T-cell (primary cell): ENCODE results near the gene HSF2BP. TPM values are rescaled to one million over a fixed set of nuclear protein-coding genes. Genes with fewer than 3 reads are reported as not detected.
"Not testable (repeated sequence)": the region's sequence is repeated elsewhere in the genome, so short reads cannot be mapped to it uniquely, and the experiment has no call there.

Experiments
- ATAC-seq, 4 experiments: fragments of 200-7000 bp in 3 of 4; fragments of 150-1000 bp in 1 of 4; cut with Tn5 transposase; replicated peaks in 1 of 4; 1 replicate in 3 of 4; 2 replicates in 1 of 4; pipeline ENCODE4 v1.10.0; 2021; ENCODE audit warnings: moderate library complexity in 3 of 4, mild to moderate bottlenecking in 2 of 4, moderate number of reproducible peaks in 1 of 4
- CTCF ChIA-PET, 2 donors: fragments of 300-600 bp; sonication (Branson Sonifier 250); formaldehyde crosslinking; loops; one replicate each; lab custom pipeline; 2022; ENCODE audit warnings: antibody characterized with exemption in 2 of 2; lab: Charles Lee
- POLR2A ChIA-PET, 2 donors: fragments of 300-600 bp; sonication (Branson Sonifier 250); formaldehyde crosslinking; loops; one replicate each; lab custom pipeline; 2022; ENCODE audit warnings: antibody characterized with exemption in 2 of 2; lab: Charles Lee
- DNase-seq, 35 experiments: peaks; one replicate each; pipeline versions ENCODE4 v3.0.0 to v3.0.0-alpha.2; 2013 to 2023
- H3K27ac ChIP-seq: one replicate; pipeline ENCODE4 v1.5.1; 2013; ENCODE audit warnings: low read length
- H3K27me3 ChIP-seq, 2 experiments: replicated peaks in 1 of 2; 1 replicate in 1 of 2; 2 replicates in 1 of 2; pipeline versions ENCODE4 v1.6.1 to v1.7.0; 2013; ENCODE audit warnings: low read length in 1 of 2, mixed read lengths in 1 of 2; ENCODE audit not compliant: control insufficient read depth in 2 of 2, insufficient read depth in 2 of 2; ENCODE audit errors: extremely low read depth in 1 of 2
- H3K36me3 ChIP-seq, 2 donors: 1 replicate in 1 of 2; 2 replicates in 1 of 2; pipeline versions ENCODE4 v1.6.1 to v1.7.0; 2013; ENCODE audit warnings: low read length in 1 of 2; ENCODE audit not compliant: control insufficient read depth in 2 of 2, insufficient read depth in 1 of 2; ENCODE audit errors: extremely low read depth in 1 of 2
- H3K4me1 ChIP-seq, 2 experiments: 1 replicate in 1 of 2; 2 replicates in 1 of 2; pipeline versions ENCODE4 v1.6.1 to v1.7.0; 2013; ENCODE audit warnings: low read length in 2 of 2, mixed read lengths in 1 of 2; ENCODE audit not compliant: insufficient read depth in 2 of 2, control insufficient read depth in 1 of 2; ENCODE audit errors: extremely low read depth in 1 of 2
- H3K4me3 ChIP-seq, 2 donors: 1 replicate in 1 of 2; 2 replicates in 1 of 2; pipeline versions ENCODE4 v1.5.1 to v1.7.0; 2013; ENCODE audit warnings: mild to moderate bottlenecking in 2 of 2, low read length in 1 of 2, moderate library complexity in 1 of 2; ENCODE audit not compliant: control insufficient read depth in 1 of 2; ENCODE audit errors: extremely low read depth in 1 of 2
- H3K9me3 ChIP-seq: 2 replicates; pipeline ENCODE4 v1.7.0; 2013
- H3K27ac Mint-ChIP-seq, 2 donors: one replicate each; pipeline ENCODE4 v1.8.0; 2020 to 2021; ENCODE audit warnings: mild to moderate bottlenecking in 2 of 2, mixed read lengths in 2 of 2
- H3K27me3 Mint-ChIP-seq, 2 donors: one replicate each; pipeline ENCODE4 v1.8.0; 2021 to 2022; ENCODE audit warnings: mixed read lengths in 2 of 2
- H3K36me3 Mint-ChIP-seq: one replicate; pipeline ENCODE4 v1.8.0; 2021; ENCODE audit warnings: mixed read lengths
- H3K4me1 Mint-ChIP-seq, 3 donors: one replicate each; pipeline ENCODE4 v1.8.0; 2020 to 2022; ENCODE audit warnings: mixed read lengths in 3 of 3, mild to moderate bottlenecking in 1 of 3
- H3K4me3 Mint-ChIP-seq, 3 donors: one replicate each; pipeline ENCODE4 v1.8.0; 2020 to 2022; ENCODE audit warnings: mild to moderate bottlenecking in 3 of 3, mixed read lengths in 3 of 3, moderate library complexity in 3 of 3
- H3K9me3 Mint-ChIP-seq, 3 donors: one replicate each; pipeline ENCODE4 v1.8.0; 2020 to 2022; ENCODE audit warnings: mixed read lengths in 3 of 3
- WGBS: methylation state at CpG from one replicate; pipeline ENCODE4 v1.1.5; 2013; ENCODE audit warnings: missing lambda C conversion rate; ENCODE audit not compliant: insufficient coverage; 5-methylcytosine and 5-hydroxymethylcytosine counted together
- total RNA-seq, 35 experiments: library from RNA in 6 of 35; stranded (reverse) in 6 of 35; fragments of 120-200 nt in 1 of 35; gene quantifications; one replicate each; pipeline versions ENCODE4 v1.2.1 to v1.2.4 and lab custom pipeline; 2013 to 2026

Gene HSF2BP
- total RNA-seq, 5 donors from 2014 or later (not counting 1 experiment from before 2014, with no cell fraction given) = 0.60 to 2.2 (median 0.80) TPM

GRCh38 chr21:43493471-43493870 is 165.8 kb downstream of the HSF2BP start:
- not testable (repeated sequence) for H3K36me3 Mint-ChIP-seq

GRCh38 chr21:43488235-43488634 is 171.1 kb downstream of the HSF2BP start:
- H3K9me3 Mint-ChIP-seq, POLR2A ChIA-PET, H3K27ac Mint-ChIP-seq, ATAC-seq, H3K4me1 ChIP-seq, DNase-seq, H3K4me3 ChIP-seq, H3K27me3 Mint-ChIP-seq, H3K4me3 Mint-ChIP-seq, H3K27ac ChIP-seq, H3K36me3 ChIP-seq, H3K4me1 Mint-ChIP-seq, H3K36me3 Mint-ChIP-seq, H3K9me3 ChIP-seq, H3K27me3 ChIP-seq, CTCF ChIA-PET: not testable (repeated sequence)
- no CpG with 5 or more reads among the region's 17 CpGs for WGBS

More at GRCh38 chr21:43493471-43493870, 165.8 kb downstream of the HSF2BP start:
- H3K9me3 ChIP-seq, H3K27ac ChIP-seq, DNase-seq, H3K9me3 Mint-ChIP-seq, H3K36me3 ChIP-seq, H3K4me1 ChIP-seq, H3K4me1 Mint-ChIP-seq, ATAC-seq, POLR2A ChIA-PET, H3K4me3 ChIP-seq, H3K27me3 Mint-ChIP-seq, H3K27ac Mint-ChIP-seq, H3K27me3 ChIP-seq, CTCF ChIA-PET, H3K4me3 Mint-ChIP-seq: not testable (repeated sequence)
- WGBS = no CpG with 5 or more reads among the region's 14 CpGs

- H3K27me3 ChIP-seq, CTCF ChIA-PET, H3K4me1 ChIP-seq, H3K36me3 ChIP-seq, DNase-seq, H3K27ac Mint-ChIP-seq, H3K4me1 Mint-ChIP-seq, H3K9me3 Mint-ChIP-seq, POLR2A ChIA-PET, H3K27me3 Mint-ChIP-seq, H3K9me3 ChIP-seq, H3K36me3 Mint-ChIP-seq, H3K27ac ChIP-seq, H3K4me3 ChIP-seq, H3K4me3 Mint-ChIP-seq, ATAC-seq: not testable (repeated sequence)
- WGBS = no CpG with 5 or more reads among the region's 5 CpGs
Measured at GRCh38 chr21:43486051-43486450, 173.2 kb downstream of the HSF2BP start.

- POLR2A ChIA-PET, H3K36me3 ChIP-seq, H3K4me1 ChIP-seq, CTCF ChIA-PET, ATAC-seq, H3K27me3 ChIP-seq, H3K9me3 ChIP-seq, H3K9me3 Mint-ChIP-seq, H3K27me3 Mint-ChIP-seq, H3K27ac ChIP-seq, DNase-seq, H3K27ac Mint-ChIP-seq, H3K4me1 Mint-ChIP-seq, H3K36me3 Mint-ChIP-seq, H3K4me3 Mint-ChIP-seq, H3K4me3 ChIP-seq: not testable (repeated sequence)
- WGBS = no CpG with 5 or more reads among the region's 25 CpGs
Measured at GRCh38 chr21:43485016-43485415, 174.3 kb downstream of the HSF2BP start.

- H3K27me3 Mint-ChIP-seq, H3K36me3 ChIP-seq, CTCF ChIA-PET, H3K4me1 Mint-ChIP-seq, H3K36me3 Mint-ChIP-seq, ATAC-seq, H3K4me3 Mint-ChIP-seq, POLR2A ChIA-PET, H3K9me3 ChIP-seq, H3K9me3 Mint-ChIP-seq, H3K27ac Mint-ChIP-seq, H3K27me3 ChIP-seq, H3K27ac ChIP-seq, DNase-seq, H3K4me1 ChIP-seq, H3K4me3 ChIP-seq: not testable (repeated sequence)
- no CpG with 5 or more reads among the region's 13 CpGs for WGBS
Measured at GRCh38 chr21:43479197-43479596, 180.1 kb downstream of the HSF2BP start.

Other genes with a start within 250 kb of the HSF2BP start
- gene SIK1, start 232.4 kb downstream of the HSF2BP start, total RNA-seq = 100 to 1,000 TPM in 2 of 5 donors, 1 to 10 TPM in 3; 1.7 to 405 (median 6.9) TPM
- gene RRP1B, start 72 bp upstream of the HSF2BP start, total RNA-seq = 10 to 100 TPM; 33.9 to 39.3 (median 37.8) TPM
- 100 to 1,000 TPM in 1 of 5 donors, 10 to 100 TPM in 4; 70.8 to 100 (median 80.2) TPM for gene PDXK, start 59.6 kb upstream of the HSF2BP start, total RNA-seq
- 10 to 100 TPM; 19.0 to 34.7 (median 25.9) TPM for gene CSTB, start 116.8 kb upstream of the HSF2BP start, total RNA-seq
- 10 to 100 TPM; 24.0 to 30.9 (median 28.1) TPM for gene RRP1, start 130.1 kb upstream of the HSF2BP start, total RNA-seq
- 10 to 100 TPM; 48.4 to 77.2 (median 65.1) TPM for gene AGPAT3, start 205.7 kb upstream of the HSF2BP start, total RNA-seq